Activated B cell treated with CpG ODN at 0.5 μM for 24 hours (primary cell): ENCODE data around the gene DNAH17. TPM values are rescaled to one million over a fixed set of nuclear protein-coding genes. Genes with fewer than 3 reads are reported as not detected.

Experiments
- ATAC-seq: fragments of 200-7000 bp; cut with Tn5 transposase; one replicate; pipeline ENCODE4 v1.10.0; 2021; ENCODE audit warnings: low read depth, mild to moderate bottlenecking, moderate library complexity
- CTCF ChIA-PET: fragments of 350-600 bp; sonication (Branson Sonifier 250); formaldehyde crosslinking; loops from one replicate; lab custom pipeline; 2021; ENCODE audit warnings: antibody characterized with exemption; lab: Charles Lee
- POLR2A ChIA-PET: fragments of 350-600 bp; sonication (Branson Sonifier 250); formaldehyde crosslinking; loops from one replicate; lab custom pipeline; 2021; ENCODE audit warnings: antibody characterized with exemption; lab: Charles Lee
- DNase-seq: peaks from one replicate; pipeline ENCODE4 v3.0.0; 2022
- H3K27ac Mint-ChIP-seq: one replicate; pipeline ENCODE4 v1.8.0; 2020; ENCODE audit warnings: mixed read lengths
- H3K27me3 Mint-ChIP-seq: one replicate; pipeline ENCODE4 v1.8.0; 2021; ENCODE audit warnings: mixed read lengths
- H3K36me3 Mint-ChIP-seq: one replicate; pipeline ENCODE4 v1.8.0; 2021; ENCODE audit warnings: low read depth, mixed read lengths
- H3K4me1 Mint-ChIP-seq: one replicate; pipeline ENCODE4 v1.8.0; 2021; ENCODE audit warnings: mixed read lengths
- H3K4me3 Mint-ChIP-seq: one replicate; pipeline ENCODE4 v1.8.0; 2020; ENCODE audit warnings: mild to moderate bottlenecking, mixed read lengths
- H3K9me3 Mint-ChIP-seq: one replicate; pipeline ENCODE4 v1.8.0; 2020; ENCODE audit warnings: mixed read lengths
- CTCF ChIP-seq: fragments of 200-600 bp; IDR thresholded peaks from one replicate; pipeline ENCODE4 v1.8.0; 2022; ENCODE audit warnings: antibody characterized with exemption, mild to moderate bottlenecking
- intact Hi-C: fragments of 100-400 bp; cut with micrococcal nuclease; formaldehyde crosslinking; loops from one replicate; pipeline ENCODE4 v1.15.1; 2024
- total RNA-seq: library from RNA; stranded (reverse); gene quantifications from 2 replicates; pipeline ENCODE4 v1.2.3, GENCODE V29; 2022

Gene DNAH17
- total RNA-seq, 1 donor from 2014 or later = 0.13 TPM

DNA sequence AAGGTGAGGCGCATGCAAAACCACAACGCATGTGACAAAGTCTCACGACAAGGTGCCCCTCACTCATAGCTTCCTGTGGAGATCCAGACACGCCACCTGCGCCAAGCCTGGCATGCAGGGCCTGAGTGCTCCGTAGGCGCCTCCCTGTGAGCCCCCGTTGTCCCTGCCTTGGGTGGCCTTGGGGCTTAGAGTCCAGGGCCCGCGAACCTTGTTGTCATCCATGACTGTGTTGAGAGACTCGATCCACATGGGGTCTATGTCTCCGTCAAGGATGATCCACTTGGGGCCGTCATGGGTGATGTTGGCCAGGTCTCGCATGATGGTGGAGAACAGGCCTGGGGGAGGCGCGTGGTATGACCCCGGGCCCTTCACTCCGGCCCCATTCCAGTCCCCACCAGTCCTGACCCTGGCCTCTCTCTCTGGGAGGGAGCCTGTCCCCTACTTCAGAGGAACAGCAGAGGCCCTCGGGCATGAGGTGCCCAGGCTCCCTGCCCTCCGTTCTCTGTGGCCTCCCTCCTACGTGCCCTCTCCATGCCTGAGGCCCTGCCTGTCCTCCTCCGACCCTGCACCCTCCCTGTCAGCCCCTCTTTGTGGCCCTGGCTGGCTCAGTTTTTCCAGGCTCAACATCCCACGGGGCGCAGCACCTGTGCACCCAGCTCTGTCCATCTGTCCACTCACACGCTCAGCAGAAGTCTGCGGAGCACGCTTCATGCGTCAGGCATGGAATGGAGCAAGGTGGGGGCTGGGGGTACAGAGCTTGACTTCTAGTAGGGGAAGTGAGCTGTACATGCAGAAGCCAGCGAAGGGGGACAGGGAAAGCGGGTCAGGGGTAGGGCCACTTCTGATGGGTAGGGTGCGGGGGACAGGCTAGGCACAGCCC lies 85.7 kb downstream of the DNAH17 start:
- H3K27ac Mint-ChIP-seq = no peak overlapping the region
- no peaks in the 10 kb centered on the region for H3K9me3 Mint-ChIP-seq
- no peaks in the 10 kb centered on the region for H3K4me1 Mint-ChIP-seq
- no peaks in the 10 kb centered on the region for H3K36me3 Mint-ChIP-seq
- POLR2A ChIA-PET = no interaction called here
- no peak for TF ChIP-seq CTCF
- no peak overlapping the region for H3K4me3 Mint-ChIP-seq
- intact Hi-C loops = no loop called here
- DNase-seq (no peak), ATAC-seq (no peak)
- no peaks in the 10 kb centered on the region for H3K27me3 Mint-ChIP-seq
- CTCF ChIA-PET = no interaction called here

GRCh38 chr17:78490673-78491072 lies 86.5 kb downstream of the DNAH17 start:
- H3K4me3 Mint-ChIP-seq = no peak overlapping the region
- no peaks in the 10 kb centered on the region for H3K9me3 Mint-ChIP-seq
- no peaks in the 10 kb centered on the region for H3K4me1 Mint-ChIP-seq
- intact Hi-C loops = no loop called here
- POLR2A ChIA-PET = no interaction called here
- no peaks in the 10 kb centered on the region for H3K36me3 Mint-ChIP-seq
- no peak for TF ChIP-seq CTCF
- no peaks in the 10 kb centered on the region for H3K27me3 Mint-ChIP-seq
- no peak for ATAC-seq
- no peak overlapping the region for H3K27ac Mint-ChIP-seq
- no peak for DNase-seq
- CTCF ChIA-PET = no interaction called here

- intact Hi-C loops = no loop called here
- no peak overlapping the region for H3K27ac Mint-ChIP-seq
- POLR2A ChIA-PET = no interaction called here
These were observed 87.0 kb downstream of the DNAH17 start for GRCh38 chr17:78490156-78490555.

GRCh38 chr17:78488867-78489634 lies 88.1 kb downstream of the DNAH17 start:
- DNase-seq (no peak), ATAC-seq (no peak)
- Mint-ChIP-seq H3K4me1 (peaks cover 10% of the 10 kb centered on the region), H3K27me3 (peaks cover 4% of the 10 kb centered on the region), H3K9me3 (no peaks in the 10 kb centered on the region), H3K4me3 (no peak overlapping the region), H3K27ac (no peak overlapping the region), H3K36me3 (no peaks in the 10 kb centered on the region)
- ChIA-PET POLR2A (no interaction called here), CTCF (no interaction called here)
- no peak for TF ChIP-seq CTCF
- intact Hi-C loops = no loop called here

More at GRCh38 chr17:78490156-78490555, 87.0 kb downstream of the DNAH17 start:
- CTCF ChIA-PET = no interaction called here
- peaks cover 1% of the 10 kb centered on the region for H3K4me1 Mint-ChIP-seq
- no peak for ATAC-seq
- no peaks in the 10 kb centered on the region for H3K36me3 Mint-ChIP-seq
- no peak overlapping the region for H3K4me3 Mint-ChIP-seq
- no peaks in the 10 kb centered on the region for H3K27me3 Mint-ChIP-seq
- TF ChIP-seq CTCF = no peak
- no peak for DNase-seq
- H3K9me3 Mint-ChIP-seq = no peaks in the 10 kb centered on the region

GRCh38 chr17:78488156-78488555 lies 89.0 kb downstream of the DNAH17 start:
- Mint-ChIP-seq H3K27ac (no peak overlapping the region), H3K36me3 (no peaks in the 10 kb centered on the region), H3K4me1 (peaks cover 11% of the 10 kb centered on the region), H3K4me3 (no peak overlapping the region), H3K9me3 (no peaks in the 10 kb centered on the region), H3K27me3 (peaks cover 7% of the 10 kb centered on the region)
- ChIA-PET POLR2A (no interaction called here), CTCF (no interaction called here)
- intact Hi-C loops = no loop called here
- ATAC-seq (no peak), DNase-seq (no peak)
- TF ChIP-seq CTCF = no peak
